SU-DHL-6 (cell line): ENCODE measurements around the gene CHST15.

Experiments used
- H2AFZ ChIP-seq: fragments of 200-600 bp; sonication (generic); 2 replicates; pipeline ENCODE4 v1.6.1; 2014; ENCODE audit warnings: low read depth, mild to moderate bottlenecking, moderate library complexity, mixed read lengths, antibody characterized with exemption, low read length; ENCODE audit not compliant: severe bottlenecking
- H3F3A ChIP-seq: fragments of 200-600 bp; shearing (Covaris generic); 2 replicates; pipeline ENCODE4 v1.6.0; 2016; ENCODE audit warnings: antibody characterized with exemption, mild to moderate bottlenecking; ENCODE audit not compliant: insufficient read depth
- H3K27ac ChIP-seq: fragments of 200-600 bp; sonication (generic); 2 replicates; pipeline ENCODE4 v1.5.1; 2016; ENCODE audit warnings: low read depth, mild to moderate bottlenecking, low read length, moderate library complexity, mixed read lengths
- H3K27me3 ChIP-seq: fragments of 200-600 bp; sonication (generic), shearing (Covaris generic); 2 replicates; pipeline ENCODE4 v1.6.0; 2014; ENCODE audit warnings: mild to moderate bottlenecking, low read length
- H3K36me3 ChIP-seq: fragments of 200-600 bp; sonication (generic); 2 replicates; pipeline ENCODE4 v1.6.1; 2014; ENCODE audit warnings: mild to moderate bottlenecking, low read length, mixed read lengths
- H3K4me2 ChIP-seq: fragments of 300-600, 200-600 bp; shearing (Covaris generic), sonication (generic); 2 replicates; pipeline ENCODE4 v1.6.0; 2014; ENCODE audit warnings: low read length, low read depth, mild to moderate bottlenecking; ENCODE audit not compliant: poor library complexity, severe bottlenecking
- H3K4me3 ChIP-seq: fragments of 200-600 bp; sonication (generic); 2 replicates; pipeline ENCODE4 v1.5.1; 2014; ENCODE audit warnings: antibody characterized with exemption, low read length, mild to moderate bottlenecking, mixed read lengths; ENCODE audit not compliant: insufficient read depth, poor library complexity, severe bottlenecking
- H3K79me2 ChIP-seq: fragments of 200-600 bp; sonication (generic); 2 replicates; pipeline ENCODE4 v1.6.1; 2014; ENCODE audit warnings: mild to moderate bottlenecking, low read length, moderate library complexity; ENCODE audit not compliant: insufficient read depth
- H3K9ac ChIP-seq: fragments of 200-600 bp; sonication (generic); 2 replicates; pipeline ENCODE4 v1.7.0; 2014; ENCODE audit warnings: mild to moderate bottlenecking, low read length
- H3K9me2 ChIP-seq: fragments of 200-600 bp; sonication (generic); replicated peaks from 2 replicates; pipeline ENCODE4 v1.6.1; 2014; ENCODE audit warnings: low read length; ENCODE audit not compliant: insufficient read depth
- H3K9me3 ChIP-seq: fragments of 200-600 bp; sonication (generic); 2 replicates; pipeline ENCODE4 v1.6.1; 2014; ENCODE audit warnings: low read length, mixed read lengths; ENCODE audit not compliant: insufficient read depth
- H4K20me1 ChIP-seq: fragments of 200-600 bp; sonication (generic); 2 replicates; pipeline ENCODE4 v1.6.1; 2014; ENCODE audit warnings: low read depth, mild to moderate bottlenecking, antibody characterized with exemption, low read length, moderate library complexity, mixed read lengths
- CTCF ChIP-seq: fragments of 200-600 bp; sonication (generic); IDR thresholded peaks from one replicate; pipeline ENCODE4 v1.5.1; 2017; ENCODE audit warnings: antibody characterized with exemption, mild to moderate bottlenecking, low read length, moderate library complexity; ENCODE audit not compliant: insufficient read depth, poor library complexity, severe bottlenecking
- EZH2phosphoT487 ChIP-seq: fragments of 200-600 bp; sonication (generic), shearing (Covaris generic); conservative IDR thresholded peaks from 2 replicates; pipeline ENCODE4 v1.6.1; 2018; ENCODE audit warnings: mild to moderate bottlenecking, antibody characterized with exemption, low read length, moderate library complexity, mixed read lengths

Gene CHST15

GRCh38 chr10:124132876-124133275 is 39.5 kb upstream of the CHST15 start:
- no peak overlapping the region for H3K4me3 ChIP-seq
- no peaks in the 10 kb centered on the region for H3K9me2 ChIP-seq
- H3K79me2 ChIP-seq = no peaks in the 10 kb centered on the region
- no peak overlapping the region for H3K4me2 ChIP-seq
- H3K9ac ChIP-seq = no peak overlapping the region
- H3K36me3 ChIP-seq = no peaks in the 10 kb centered on the region
- H3K27ac ChIP-seq = no peak overlapping the region
- no peaks in the 10 kb centered on the region for H3F3A ChIP-seq
- H4K20me1 ChIP-seq = no peaks in the 10 kb centered on the region
- H3K9me3 ChIP-seq = no peaks in the 10 kb centered on the region
- H3K27me3 ChIP-seq = no peaks in the 10 kb centered on the region
- no peak overlapping the region for H2AFZ ChIP-seq
- TF ChIP-seq CTCF = no peak

- no peaks in the 10 kb centered on the region for H4K20me1 ChIP-seq
- H3K4me2 ChIP-seq = no peak overlapping the region
- H3K27me3 ChIP-seq = no peaks in the 10 kb centered on the region
- H3K4me3 ChIP-seq = no peak overlapping the region
- no peak overlapping the region for H2AFZ ChIP-seq
- TF ChIP-seq EZH2phosphoT487 = no peak
- TF ChIP-seq CTCF = no peak
- H3F3A ChIP-seq = no peaks in the 10 kb centered on the region
- no peaks in the 10 kb centered on the region for H3K9me3 ChIP-seq
- H3K9me2 ChIP-seq = no peaks in the 10 kb centered on the region
- H3K9ac ChIP-seq = no peak overlapping the region
- no peaks in the 10 kb centered on the region for H3K36me3 ChIP-seq
- H3K27ac ChIP-seq = no peak overlapping the region
- H3K79me2 ChIP-seq = no peaks in the 10 kb centered on the region
These were observed 38.9 kb upstream of the CHST15 start for GRCh38 chr10:124132306-124132705.

GRCh38 chr10:124131172-124131571 is 37.8 kb upstream of the CHST15 start:
- H3K4me3 ChIP-seq = no peak overlapping the region
- no peak overlapping the region for H3K4me2 ChIP-seq
- no peaks in the 10 kb centered on the region for H3K9me3 ChIP-seq
- H3K27me3 ChIP-seq = no peaks in the 10 kb centered on the region
- no peaks in the 10 kb centered on the region for H3K9me2 ChIP-seq
- H2AFZ ChIP-seq = no peak overlapping the region
- H4K20me1 ChIP-seq = no peaks in the 10 kb centered on the region
- no peaks in the 10 kb centered on the region for H3K36me3 ChIP-seq
- no peak overlapping the region for H3K9ac ChIP-seq
- H3F3A ChIP-seq = no peaks in the 10 kb centered on the region
- TF ChIP-seq EZH2phosphoT487 (no peak), CTCF (no peak)
- H3K27ac ChIP-seq = no peak overlapping the region
- no peaks in the 10 kb centered on the region for H3K79me2 ChIP-seq
